AG09319 (cell line): Measurements from ENCODE around the gene PKIG.

Experiments used
- DNase-seq: peaks from one replicate; pipeline ENCODE4 v3.0.0-alpha.2; 2010; ENCODE audit warnings: low read depth; ENCODE audit errors: extremely low read depth
- TF ChIP-seq, protein P1 (sequence below): IDR thresholded peaks from 2 replicates; pipeline ENCODE4 v1.5.1; 2011; ENCODE audit warnings: low read depth, mild to moderate bottlenecking, inconsistent platforms, low read length, moderate library complexity

PKIG gene

DNA sequence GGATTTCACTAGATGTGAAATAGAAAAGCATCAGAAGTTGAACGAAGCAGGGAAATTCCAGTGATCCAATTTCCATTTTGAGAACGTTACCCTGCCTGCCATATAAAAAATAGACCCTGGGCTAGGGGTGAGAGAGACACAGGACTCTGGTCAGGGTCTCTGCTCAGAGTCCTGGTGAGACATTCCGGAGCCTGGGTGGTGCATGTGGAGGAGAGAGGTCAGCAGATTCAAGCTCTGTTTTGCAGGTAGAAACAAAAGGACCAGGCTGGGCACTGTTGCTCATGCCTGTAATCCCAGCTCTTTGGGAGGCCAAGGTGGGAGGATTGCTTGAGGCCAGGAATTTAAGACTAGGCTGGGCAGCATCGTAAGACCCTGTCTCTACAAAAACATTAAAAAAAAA, 17.9 kb downstream of the PKIG start:
- no peak for DNase-seq
- TF ChIP-seq, protein P1, sequence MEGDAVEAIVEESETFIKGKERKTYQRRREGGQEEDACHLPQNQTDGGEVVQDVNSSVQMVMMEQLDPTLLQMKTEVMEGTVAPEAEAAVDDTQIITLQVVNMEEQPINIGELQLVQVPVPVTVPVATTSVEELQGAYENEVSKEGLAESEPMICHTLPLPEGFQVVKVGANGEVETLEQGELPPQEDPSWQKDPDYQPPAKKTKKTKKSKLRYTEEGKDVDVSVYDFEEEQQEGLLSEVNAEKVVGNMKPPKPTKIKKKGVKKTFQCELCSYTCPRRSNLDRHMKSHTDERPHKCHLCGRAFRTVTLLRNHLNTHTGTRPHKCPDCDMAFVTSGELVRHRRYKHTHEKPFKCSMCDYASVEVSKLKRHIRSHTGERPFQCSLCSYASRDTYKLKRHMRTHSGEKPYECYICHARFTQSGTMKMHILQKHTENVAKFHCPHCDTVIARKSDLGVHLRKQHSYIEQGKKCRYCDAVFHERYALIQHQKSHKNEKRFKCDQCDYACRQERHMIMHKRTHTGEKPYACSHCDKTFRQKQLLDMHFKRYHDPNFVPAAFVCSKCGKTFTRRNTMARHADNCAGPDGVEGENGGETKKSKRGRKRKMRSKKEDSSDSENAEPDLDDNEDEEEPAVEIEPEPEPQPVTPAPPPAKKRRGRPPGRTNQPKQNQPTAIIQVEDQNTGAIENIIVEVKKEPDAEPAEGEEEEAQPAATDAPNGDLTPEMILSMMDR, result no peak

- DNase-seq, result no peak
- TF ChIP-seq, protein P1, result no peak
Observed at GRCh38 chr20:44600758-44601201, 18.4 kb downstream of the PKIG start.

- DNase-seq, result no peak
- TF ChIP-seq, protein P1, result no peak
Observed at GRCh38 chr20:44601236-44601671, 18.9 kb downstream of the PKIG start.

DNA sequence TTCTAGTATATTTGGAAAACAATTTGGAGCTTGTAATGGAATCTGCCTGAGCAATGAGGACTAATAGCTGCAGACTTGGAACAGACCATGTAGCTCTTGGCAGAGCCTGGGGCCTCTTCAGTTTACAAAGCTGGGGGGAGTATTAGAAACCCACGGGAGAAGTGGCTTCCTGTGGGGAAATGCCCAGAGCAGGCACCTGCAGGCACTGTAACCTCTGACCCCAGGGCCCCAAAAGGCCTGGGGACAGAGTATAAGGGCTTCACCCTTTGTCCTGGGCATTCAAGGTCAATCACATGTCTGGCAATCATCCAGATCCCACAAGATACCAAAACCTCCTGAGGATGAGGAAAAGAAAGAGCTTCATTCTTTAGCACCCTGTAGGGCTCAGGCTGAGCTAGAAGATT, 19.4 kb downstream of the PKIG start:
- TF ChIP-seq, protein P1, result no peak
- peak; percentile 71 for DNase-seq

GRCh38 chr20:44603327-44603726, 20.9 kb downstream of the PKIG start:
- TF ChIP-seq, protein P1, result no peak
- no peak for DNase-seq

DNA sequence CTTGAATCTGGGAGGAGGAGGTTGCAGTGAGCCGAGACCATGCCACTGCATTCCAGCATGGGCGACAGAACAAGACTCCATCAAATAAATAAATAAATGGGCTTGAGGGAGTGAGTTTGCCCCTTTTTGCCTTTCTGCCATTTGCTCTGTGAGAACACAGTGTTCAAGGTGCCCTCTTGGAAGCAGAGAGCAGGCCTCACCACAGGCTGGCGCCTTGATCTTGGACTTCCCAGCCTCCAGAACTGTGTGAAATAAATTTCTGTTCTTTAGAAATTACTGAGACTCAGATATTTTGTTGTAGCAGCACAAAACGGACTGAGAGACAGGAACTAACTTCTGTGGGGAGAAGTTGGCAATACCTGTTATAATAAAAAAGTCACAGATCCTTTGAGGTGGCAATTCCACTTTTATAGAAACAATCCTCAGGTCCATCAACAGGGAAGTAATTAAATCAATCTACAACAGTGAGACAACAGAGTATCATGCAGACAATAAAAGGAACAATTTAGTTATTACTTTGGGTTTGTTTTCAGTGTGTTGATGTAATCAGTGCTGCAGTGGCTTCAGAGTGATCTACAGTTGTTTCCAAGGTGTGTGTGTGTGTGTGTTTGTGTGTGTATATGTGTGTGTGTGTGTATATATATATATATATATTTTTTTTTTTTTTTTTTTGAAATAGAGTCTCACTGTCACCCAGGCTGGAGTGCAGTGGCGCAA, 24.5 kb downstream of the PKIG start:
- DNase-seq, result no peak
- TF ChIP-seq, protein P1, result no peak

- TF ChIP-seq, protein P1, result no peak
- DNase-seq, result no peak
Observed at GRCh38 chr20:44609006-44609515, 26.7 kb downstream of the PKIG start.
